Left hindlimb (tissue), 1 donor: ENCODE data around the gene C2CD3.
"Not testable (repeated sequence)": the region's sequence is repeated elsewhere in the genome, so short reads cannot be mapped to it uniquely, and the experiment has no call there.

Source experiments
- DNase-seq: peaks from one replicate; pipeline ENCODE4 v3.0.0-alpha.2; 2018

C2CD3 gene

GRCh38 chr11:74001822-74002286 lies 168.9 kb downstream of the C2CD3 start:
- DNase-seq, result no peak

GRCh38 chr11:74000307-74001133 lies 170.3 kb downstream of the C2CD3 start:
- no peak for DNase-seq

GRCh38 chr11:73999581-74000306 lies 171.1 kb downstream of the C2CD3 start:
- no peak for DNase-seq

GRCh38 chr11:73998846-73999575 lies 171.8 kb downstream of the C2CD3 start:
- DNase-seq, result no peak

- no peak for DNase-seq
Measured at GRCh38 chr11:73997120-73997770, 173.6 kb downstream of the C2CD3 start.

- no peak for DNase-seq
Measured at GRCh38 chr11:73996161-73996747, 174.5 kb downstream of the C2CD3 start.

GRCh38 chr11:73995731-73996130 lies 175.1 kb downstream of the C2CD3 start:
- no peak for DNase-seq

GRCh38 chr11:73995247-73995646 lies 175.6 kb downstream of the C2CD3 start:
- no peak for DNase-seq

- DNase-seq, result no peak
Measured at GRCh38 chr11:73991471-73992006, 179.3 kb downstream of the C2CD3 start.

GRCh38 chr11:73990730-73991129 lies 180.1 kb downstream of the C2CD3 start:
- DNase-seq, result no peak

- DNase-seq, result no peak
Measured at GRCh38 chr11:73989156-73989555, 181.6 kb downstream of the C2CD3 start.

GRCh38 chr11:73988227-73988626 lies 182.6 kb downstream of the C2CD3 start:
- no peak for DNase-seq

- not testable (repeated sequence) for DNase-seq
Measured at GRCh38 chr11:73985661-73986060, 185.1 kb downstream of the C2CD3 start.

- DNase-seq, result peak; percentile 57
Measured at GRCh38 chr11:73983741-73984538, 186.9 kb downstream of the C2CD3 start.

GRCh38 chr11:73982990-73983740 lies 187.6 kb downstream of the C2CD3 start:
- DNase-seq, result peak; percentile 90

GRCh38 chr11:73982595-73982989 lies 188.2 kb downstream of the C2CD3 start, which contains the start of gene UCP2:
TSS of gene UCP2 (minus strand) at chr11:73982843. CDS start at chr11:73978378, 4,465 bp downstream.
- peak; percentile 83 for DNase-seq

- no peak for DNase-seq
Measured at GRCh38 chr11:73981051-73981805, 189.6 kb downstream of the C2CD3 start.

GRCh38 chr11:73980001-73980961 lies 190.5 kb downstream of the C2CD3 start:
- no peak for DNase-seq
